ENCODE measurements around the gene FBXW5. TPM values are rescaled to one million over a fixed set of nuclear protein-coding genes. Genes with fewer than 3 reads are reported as not detected.

Gene FBXW5
- total RNA-seq, 4 donors from 2014 or later = 294 to 820 (median 446) TPM

DNA sequence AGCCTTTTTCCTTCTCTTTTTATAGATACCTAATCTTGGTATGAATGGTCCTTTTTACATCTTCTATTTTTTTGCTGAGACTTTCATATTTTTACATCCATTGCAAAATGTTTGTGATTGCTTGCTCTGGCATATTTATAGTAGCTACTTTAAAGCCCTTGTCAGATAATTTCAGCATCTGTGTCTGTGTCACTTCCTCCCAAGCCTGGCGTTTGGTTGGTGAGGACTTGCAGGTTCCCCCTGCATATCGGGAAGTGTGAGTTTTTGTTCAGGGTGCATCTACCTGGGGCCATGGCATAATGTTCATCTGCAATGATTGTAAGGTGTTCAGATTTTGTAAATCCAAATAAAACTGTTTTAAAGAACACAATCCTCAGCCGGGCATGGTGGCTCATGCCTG lies 8.9 kb downstream of the FBXW5 start:
- no peaks in the 10 kb centered on the region for H3K9me3 ChIP-seq
- DNase-seq = no peak
- no peak overlapping the region for H3K4me3 ChIP-seq
- 82 to 88% methylated on average over 2 to 3 of the region's 3 CpGs for WGBS, 2 donors (ENCODE audit: low coverage in 1 of 2)
- H3K27ac ChIP-seq = no peak overlapping the region
- H3K27me3 ChIP-seq = no peaks in the 10 kb centered on the region
- in situ Hi-C loops (cut with MboI; ENCODE audit: low pct_ligation_motif_present in 1 of 4, low pct_unique_long_range_greater_than_20kb in 1 of 4, low sequenced_read_pairs in 3 of 4) = no loop called here
- H3K36me3 ChIP-seq = peaks cover 0 to 7% (median 3%) of the 10 kb centered on the region in 4 donors
- intact Hi-C loops (cut with DNase I; ENCODE audit: low total_unique reads) = no loop called here
- no peak for TF ChIP-seq CTCF (IDR thresholded peaks at IDR 0.05)
- H3K4me1 ChIP-seq = peaks cover 0 to 9% (median 0%) of the 10 kb centered on the region in 4 donors

GRCh38 chr9:136934277-136934676 lies 10.3 kb downstream of the FBXW5 start:
- no peak for TF ChIP-seq CTCF (IDR thresholded peaks at IDR 0.05)
- H3K4me1 ChIP-seq = peaks cover 0 to 9% (median 0%) of the 10 kb centered on the region in 4 donors
- no peaks in the 10 kb centered on the region for H3K27me3 ChIP-seq
- WGBS, 2 donors (ENCODE audit: low coverage in 1 of 2) = 78 to 82% methylated on average over 3 of the region's 3 CpGs
- in situ Hi-C loops (cut with MboI; ENCODE audit: low pct_ligation_motif_present in 1 of 4, low pct_unique_long_range_greater_than_20kb in 1 of 4, low sequenced_read_pairs in 3 of 4) = no loop called here
- no peaks in the 10 kb centered on the region for H3K9me3 ChIP-seq
- H3K27ac ChIP-seq = no peak overlapping the region
- H3K36me3 ChIP-seq = no peaks in the 10 kb centered on the region
- intact Hi-C loops (cut with DNase I; ENCODE audit: low total_unique reads) = no loop called here
- DNase-seq = no peak
- H3K4me3 ChIP-seq = no peak overlapping the region

- Histone ChIP-seq H3K9me3 (no peaks in the 10 kb centered on the region), H3K27ac (peak overlapping the region in 2 of 4 donors; percentile 10 to 23), H3K27me3 (no peaks in the 10 kb centered on the region), H3K4me3 (no peak overlapping the region), H3K36me3 (no peaks in the 10 kb centered on the region), H3K4me1 (peaks cover 0 to 9% (median 0%) of the 10 kb centered on the region in 4 donors)
- no peak for DNase-seq
- intact Hi-C loops (cut with DNase I; ENCODE audit: low total_unique reads) (no loop called here), in situ Hi-C loops (cut with MboI; ENCODE audit: low pct_ligation_motif_present in 1 of 4, low pct_unique_long_range_greater_than_20kb in 1 of 4, low sequenced_read_pairs in 3 of 4) (no loop called here)
- 91% methylated on average over 2 of the region's 2 CpGs; no CpG with 5 or more reads in 1 of the 2 donors for WGBS, 2 donors (ENCODE audit: low coverage in 1 of 2)
- TF ChIP-seq EP300 (IDR thresholded peaks at IDR 0.05; ENCODE audit: low read depth) (no peak), POLR2AphosphoS5 (IDR thresholded peaks at IDR 0.05) (no peak), POLR2A (IDR thresholded peaks at IDR 0.05) (no peak), CTCF (IDR thresholded peaks at IDR 0.05) (no peak)
These were observed 12.9 kb downstream of the FBXW5 start for GRCh38 chr9:136931611-136932130.

GRCh38 chr9:136930014-136930413 lies 14.5 kb downstream of the FBXW5 start:
- no peaks in the 10 kb centered on the region for H3K9me3 ChIP-seq
- TF ChIP-seq CTCF (IDR thresholded peaks at IDR 0.05) (no peak), POLR2AphosphoS5 (IDR thresholded peaks at IDR 0.05) (no peak)

More at GRCh38 chr9:136930014-136930413, 14.5 kb downstream of the FBXW5 start:
- H3K4me1 ChIP-seq = peaks cover 0 to 9% (median 0%) of the 10 kb centered on the region in 4 donors
- intact Hi-C loops (cut with DNase I; ENCODE audit: low total_unique reads) = no loop called here
- H3K4me3 ChIP-seq = no peak overlapping the region
- WGBS, 2 donors (ENCODE audit: low coverage in 1 of 2) = 94 to 97% methylated on average over 3 to 4 of the region's 4 CpGs
- H3K36me3 ChIP-seq = no peaks in the 10 kb centered on the region
- in situ Hi-C loops (cut with MboI; ENCODE audit: low pct_ligation_motif_present in 1 of 4, low pct_unique_long_range_greater_than_20kb in 1 of 4, low sequenced_read_pairs in 3 of 4) = no loop called here
- no peak overlapping the region for H3K27ac ChIP-seq
- DNase-seq = no peak
- no peaks in the 10 kb centered on the region for H3K27me3 ChIP-seq

All from transverse colon (tissue), 4 donors.